WTC11 (cell line): ENCODE measurements around the gene SSNA1. TPM values are rescaled to one million over a fixed set of nuclear protein-coding genes. Genes with fewer than 3 reads are reported as not detected.
"Not testable (repeated sequence)": the region's sequence is repeated elsewhere in the genome, so short reads cannot be mapped to it uniquely, and the experiment has no call there.

Experiments used
- ATAC-seq: fragments of 200-7000 bp; cut with Tn5 transposase; 2 replicates; pipeline ENCODE4 v1.10.0; 2021; ENCODE audit warnings: mild to moderate bottlenecking, moderate library complexity
- CTCF ChIA-PET: fragments of 300-600 bp; sonication (Branson Sonifier 250); formaldehyde crosslinking; loops from one replicate; lab custom pipeline; 2021; ENCODE audit warnings: antibody characterized with exemption; lab: Charles Lee
- POLR2A ChIA-PET: fragments of 350-600 bp; sonication (Branson Sonifier 250); formaldehyde crosslinking; loops from one replicate; lab custom pipeline; 2021; ENCODE audit warnings: antibody characterized with exemption; lab: Charles Lee
- DNase-seq: peaks from one replicate; pipeline ENCODE4 v3.0.0; 2021; ENCODE audit warnings: low spot score
- H3K27ac Mint-ChIP-seq: 2 replicates; pipeline ENCODE4 v1.8.0; 2021; ENCODE audit warnings: mixed read lengths
- H3K27me3 Mint-ChIP-seq: 2 replicates; pipeline ENCODE4 v1.8.0; 2021; ENCODE audit warnings: low read depth, mild to moderate bottlenecking, moderate library complexity, mixed read lengths
- H3K36me3 Mint-ChIP-seq: 2 replicates; pipeline ENCODE4 v1.8.0; 2021; ENCODE audit warnings: mixed read lengths
- H3K4me1 Mint-ChIP-seq: 2 replicates; pipeline ENCODE4 v1.8.0; 2022; ENCODE audit warnings: mixed read lengths
- H3K4me3 Mint-ChIP-seq: 2 replicates; pipeline ENCODE4 v1.8.0; 2021; ENCODE audit warnings: mild to moderate bottlenecking, moderate library complexity, mixed read lengths
- H3K9me3 Mint-ChIP-seq: 2 replicates; pipeline ENCODE4 v1.8.0; 2021; ENCODE audit warnings: mixed read lengths
- CTCF ChIP-seq: fragments of 200-600 bp; IDR thresholded peaks from 2 replicates; pipeline ENCODE4 v1.8.0; 2022; ENCODE audit warnings: antibody characterized with exemption
- ERG ChIP-seq: fragments of 250-450 bp; sonication (Bioruptor Pico); IDR thresholded peaks from 2 replicates; pipeline ENCODE4 v1.8.0; 2021; ENCODE audit warnings: mild to moderate bottlenecking
- JUN ChIP-seq: sonication (generic); formaldehyde crosslinking; IDR thresholded peaks from 2 replicates; pipeline ENCODE4 v1.8.0; 2023; ENCODE audit warnings: mild to moderate bottlenecking, missing genetic modification reagents
- ZBTB21 ChIP-seq: sonication (generic); formaldehyde crosslinking; IDR thresholded peaks from 2 replicates; pipeline ENCODE4 v1.8.1; 2023; ENCODE audit warnings: mild to moderate bottlenecking, missing genetic modification reagents, borderline replicate concordance
- ZNF416 ChIP-seq: fragments of 250-450 bp; sonication (Bioruptor Pico); IDR thresholded peaks from 2 replicates; pipeline ENCODE4 v1.9.0; 2021; ENCODE audit warnings: mild to moderate bottlenecking, inconsistent platforms
- microRNA-seq: library from miRNA; unstranded; fragments of <30 nt; microRNA quantifications from one replicate; pipeline ENCODE4 v1.2.0, GENCODE V29; 2022; ENCODE audit warnings: borderline number of aligned reads
- total RNA-seq: library from RNA; stranded (reverse); gene quantifications from 3 replicates; pipeline ENCODE4 v1.2.3, GENCODE V29; 2021
- TF ChIP-seq, protein P1 (sequence below): fragments of 250-450 bp; sonication (Bioruptor Pico); IDR thresholded peaks from 2 replicates; pipeline ENCODE4 v1.9.0; 2021; ENCODE audit warnings: moderate library complexity, mild to moderate bottlenecking, inconsistent platforms, borderline replicate concordance
- TF ChIP-seq, protein P2 (sequence below): sonication (generic); formaldehyde crosslinking; IDR thresholded peaks from 2 replicates; pipeline ENCODE4 v1.8.1; 2023; ENCODE audit warnings: mild to moderate bottlenecking, moderate library complexity, missing genetic modification reagents

The SSNA1 gene
- total RNA-seq, 1 experiment from 2014 or later = 102 TPM

GRCh38 chr9:137237759-137238726, 49.6 kb downstream of the SSNA1 start (continued):
- TF ChIP-seq, protein P1, sequence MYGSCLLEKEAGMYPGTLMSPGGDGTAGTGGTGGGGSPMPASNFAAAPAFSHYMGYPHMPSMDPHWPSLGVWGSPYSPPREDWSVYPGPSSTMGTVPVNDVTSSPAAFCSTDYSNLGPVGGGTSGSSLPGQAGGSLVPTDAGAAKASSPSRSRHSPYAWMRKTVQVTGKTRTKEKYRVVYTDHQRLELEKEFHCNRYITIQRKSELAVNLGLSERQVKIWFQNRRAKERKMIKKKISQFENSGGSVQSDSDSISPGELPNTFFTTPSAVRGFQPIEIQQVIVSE (CRISPR knock-in tag) = no peak
- TF ChIP-seq, protein P2, sequence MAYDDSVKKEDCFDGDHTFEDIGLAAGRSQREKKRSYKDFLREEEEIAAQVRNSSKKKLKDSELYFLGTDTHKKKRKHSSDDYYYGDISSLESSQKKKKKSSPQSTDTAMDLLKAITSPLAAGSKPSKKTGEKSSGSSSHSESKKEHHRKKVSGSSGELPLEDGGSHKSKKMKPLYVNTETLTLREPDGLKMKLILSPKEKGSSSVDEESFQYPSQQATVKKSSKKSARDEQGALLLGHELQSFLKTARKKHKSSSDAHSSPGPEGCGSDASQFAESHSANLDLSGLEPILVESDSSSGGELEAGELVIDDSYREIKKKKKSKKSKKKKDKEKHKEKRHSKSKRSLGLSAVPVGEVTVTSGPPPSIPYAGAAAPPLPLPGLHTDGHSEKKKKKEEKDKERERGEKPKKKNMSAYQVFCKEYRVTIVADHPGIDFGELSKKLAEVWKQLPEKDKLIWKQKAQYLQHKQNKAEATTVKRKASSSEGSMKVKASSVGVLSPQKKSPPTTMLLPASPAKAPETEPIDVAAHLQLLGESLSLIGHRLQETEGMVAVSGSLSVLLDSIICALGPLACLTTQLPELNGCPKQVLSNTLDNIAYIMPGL = no peak
- TF ChIP-seq JUN (CRISPR knock-in tag) = no peak
- TF ChIP-seq CTCF = no peak
- TF ChIP-seq ZNF416 (CRISPR knock-in tag) = no peak
- no peak for TF ChIP-seq ZBTB21 (CRISPR knock-in tag)
- no peak for TF ChIP-seq ERG

- Mint-ChIP-seq H3K4me1 (peaks cover 44% of the 10 kb centered on the region), H3K4me3 (peak overlapping the region; percentile 73), H3K36me3 (peaks cover 20% of the 10 kb centered on the region)
- ChIA-PET POLR2A (interaction anchor here (1.1 to 1.8 kb wide), 8 partner anchors 12 to 110 kb away, joined by 3 to 30 read pairs (median 7); partner anchors contain the start of genes NELFB, NRARP, RNF224 and STPG3), CTCF (interaction anchor here (0.7 to 2.4 kb wide), 17 partner anchors 12 to 204 kb away, joined by 3 to 14 read pairs (median 4); partner anchors contain the start of genes EXD3, MAN1B1, NOXA1 and RNF224)
- ATAC-seq, DNase-seq, H3K9me3 Mint-ChIP-seq, H3K27me3 Mint-ChIP-seq, H3K27ac Mint-ChIP-seq: not testable (repeated sequence)
These were observed 51.2 kb downstream of the SSNA1 start for GRCh38 chr9:137239541-137240200.

Small RNA genes lying within 50 kb of the gene (microRNA-seq; reads per million reads assigned to microRNA genes)
- not detected for gene MIR3621

Other genes starting within 250 kb of the SSNA1 start
- 58.2 to 70.5 TPM (median 63.9 TPM) in 3 replicates for gene FBXW5, start 243.9 kb upstream of the SSNA1 start, total RNA-seq
- gene C8G, start 243.4 kb upstream of the SSNA1 start, total RNA-seq = 0.85 to 1.7 TPM (median 1.5 TPM) in 3 replicates
- 1.9 to 4.7 TPM (median 3.4 TPM) in 3 replicates for gene LCN12, start 236.4 kb upstream of the SSNA1 start, total RNA-seq
- gene PTGDS, start 211.2 kb upstream of the SSNA1 start, total RNA-seq = 2.2 to 4.0 TPM (median 2.9 TPM) in 3 replicates
- gene LCNL1, start 205.7 kb upstream of the SSNA1 start, total RNA-seq = 0.27 to 0.50 TPM (median 0.34 TPM) in 3 replicates
- gene PAXX, start 196.3 kb upstream of the SSNA1 start, total RNA-seq = 44.1 to 45.3 TPM (median 44.6 TPM) in 3 replicates
- 0.31 to 0.41 TPM in 2 of 3 replicates, not detected in the other for gene CLIC3, start 192.1 kb upstream of the SSNA1 start, total RNA-seq
- gene ABCA2, start 160.4 kb upstream of the SSNA1 start, total RNA-seq = 19.2 to 28.3 TPM (median 25.9 TPM) in 3 replicates
- gene FUT7, start 156.6 kb upstream of the SSNA1 start, total RNA-seq = not detected in 3 replicates
- gene NPDC1, start 142.5 kb upstream of the SSNA1 start, total RNA-seq = 64.3 to 68.8 TPM (median 64.5 TPM) in 3 replicates
- gene ENTPD2, start 134.6 kb upstream of the SSNA1 start, total RNA-seq = 8.3 to 9.6 TPM (median 9.2 TPM) in 3 replicates
- 52.0 to 67.0 TPM (median 53.6 TPM) in 3 replicates for gene SAPCD2, start 118.1 kb upstream of the SSNA1 start, total RNA-seq
- 12.1 to 17.7 TPM (median 14.3 TPM) in 3 replicates for gene UAP1L1, start 111.2 kb upstream of the SSNA1 start, total RNA-seq
- gene MAN1B1, start 101.7 kb upstream of the SSNA1 start, total RNA-seq = 44.9 to 57.1 TPM (median 47.1 TPM) in 3 replicates
- gene DPP7, start 73.9 kb upstream of the SSNA1 start, total RNA-seq = 38.9 to 43.7 TPM (median 42.1 TPM) in 3 replicates
- 4.0 to 6.6 TPM (median 4.1 TPM) in 3 replicates for gene GRIN1, start 49.5 kb upstream of the SSNA1 start, total RNA-seq
- 1.1 to 2.2 TPM (median 2.1 TPM) in 3 replicates for gene LRRC26, start 18.6 kb upstream of the SSNA1 start, total RNA-seq
- gene TMEM210, start 16.6 kb upstream of the SSNA1 start, total RNA-seq = not detected in 3 replicates
- gene ANAPC2, start 116 bp upstream of the SSNA1 start, total RNA-seq = 61.0 to 80.9 TPM (median 61.2 TPM) in 3 replicates
- 33.4 to 43.1 TPM (median 38.1 TPM) in 3 replicates for gene TPRN, start 12.1 kb downstream of the SSNA1 start, total RNA-seq
- gene TMEM203, start 17.0 kb downstream of the SSNA1 start, total RNA-seq = 46.7 to 50.6 TPM (median 47.4 TPM) in 3 replicates
- gene NDOR1, start 17.0 kb downstream of the SSNA1 start, total RNA-seq = 40.3 to 49.0 TPM (median 43.2 TPM) in 3 replicates
- gene RNF208, start 33.6 kb downstream of the SSNA1 start, total RNA-seq = 13.3 to 14.8 TPM (median 14.3 TPM) in 3 replicates
- 2.8 to 3.5 TPM (median 2.9 TPM) in 3 replicates for gene CYSRT1, start 36.5 kb downstream of the SSNA1 start, total RNA-seq
- gene RNF224, start 38.8 kb downstream of the SSNA1 start, total RNA-seq = 0.32 to 0.59 TPM (median 0.41 TPM) in 3 replicates
- 0.13 to 0.23 TPM (median 0.14 TPM) in 3 replicates for gene SLC34A3, start 42.2 kb downstream of the SSNA1 start, total RNA-seq
- 373 to 376 TPM (median 375 TPM) in 3 replicates for gene TUBB4B, start 52.6 kb downstream of the SSNA1 start, total RNA-seq
- gene STPG3, start 62.6 kb downstream of the SSNA1 start, total RNA-seq = 0.21 to 0.26 TPM in 2 of 3 replicates, not detected in the other
- 93.7 to 95.0 TPM (median 94.7 TPM) in 3 replicates for gene NELFB, start 66.7 kb downstream of the SSNA1 start, total RNA-seq
- gene TOR4A, start 89.0 kb downstream of the SSNA1 start, total RNA-seq = 7.3 to 11.8 TPM (median 11.3 TPM) in 3 replicates
- gene NRARP, start 113.6 kb downstream of the SSNA1 start, total RNA-seq = 46.7 to 52.4 TPM (median 51.5 TPM) in 3 replicates
- 20.4 to 23.1 TPM (median 21.2 TPM) in 3 replicates for gene EXD3, start 234.5 kb downstream of the SSNA1 start, total RNA-seq
- 2.9 to 5.9 TPM (median 4.8 TPM) in 3 replicates for gene NOXA1, start 234.7 kb downstream of the SSNA1 start, total RNA-seq